Liver (tissue), 9 donors: ENCODE measurements around the gene L3MBTL3. TPM values are rescaled to one million over a fixed set of nuclear protein-coding genes. Genes with fewer than 3 reads are reported as not detected.

ENCODE experiments used
- DNase-seq: peaks from one replicate; pipeline ENCODE4 v3.0.0-alpha.2; 2017; ENCODE audit warnings: low spot score
- H3K27ac ChIP-seq, 2 donors: one replicate each; pipeline ENCODE4 v1.7.0; 2013; ENCODE audit warnings: inconsistent platforms in 2 of 2, low read length in 2 of 2, control low read depth in 1 of 2, low read depth in 1 of 2, mild to moderate bottlenecking in 1 of 2
- H3K27me3 ChIP-seq, 4 donors: one replicate each; pipeline versions ENCODE4 v1.6.1 to v1.7.0; 2013; ENCODE audit warnings: low read length in 3 of 4, inconsistent platforms in 1 of 4, mild to moderate bottlenecking in 1 of 4, moderate library complexity in 1 of 4; ENCODE audit not compliant: control insufficient read depth in 4 of 4, insufficient read depth in 4 of 4
- H3K36me3 ChIP-seq, 4 donors: one replicate each; pipeline versions ENCODE4 v1.6.1 to v1.7.0; 2013; ENCODE audit warnings: low read length in 3 of 4, mild to moderate bottlenecking in 3 of 4, low read depth in 1 of 4, moderate library complexity in 1 of 4; ENCODE audit not compliant: control insufficient read depth in 4 of 4, insufficient read depth in 3 of 4
- H3K4me1 ChIP-seq, 4 donors: one replicate each; pipeline versions ENCODE4 v1.6.1 to v1.7.0; 2013; ENCODE audit warnings: low read length in 3 of 4, mild to moderate bottlenecking in 3 of 4, moderate library complexity in 1 of 4; ENCODE audit not compliant: control insufficient read depth in 4 of 4, insufficient read depth in 4 of 4
- H3K4me3 ChIP-seq, 3 donors: one replicate each; pipeline versions ENCODE4 v1.6.1 to v1.7.0; 2013; ENCODE audit warnings: low read length in 3 of 3, control low read depth in 1 of 3, low read depth in 1 of 3, mild to moderate bottlenecking in 1 of 3
- H3K9ac ChIP-seq, 2 donors: one replicate each; pipeline ENCODE4 v1.7.0; 2013; ENCODE audit warnings: low read length in 2 of 2, mild to moderate bottlenecking in 2 of 2, moderate library complexity in 2 of 2, control low read depth in 1 of 2, low read depth in 1 of 2
- H3K9me3 ChIP-seq, 4 donors: one replicate each; pipeline versions ENCODE4 v1.6.1 to v1.7.0; 2013; ENCODE audit warnings: low read length in 3 of 4; ENCODE audit not compliant: control insufficient read depth in 4 of 4
- ATF3 ChIP-seq: IDR thresholded peaks from 2 replicates; pipeline ENCODE4 v1.6.1; 2016; ENCODE audit warnings: antibody characterized with exemption
- EGR1 ChIP-seq, 2 donors: IDR thresholded peaks; 2 replicates each; pipeline ENCODE4 v1.6.1; 2016 to 2018; ENCODE audit warnings: antibody characterized with exemption in 2 of 2, low read depth in 2 of 2
- FOXA2 ChIP-seq: IDR thresholded peaks from 2 replicates; pipeline ENCODE4 v1.6.1; 2016; ENCODE audit warnings: antibody characterized with exemption
- GABPA ChIP-seq, 2 donors: IDR thresholded peaks in 1 of 2; conservative IDR thresholded peaks in 1 of 2; 2 replicates each; pipeline ENCODE4 v1.6.1; 2016; ENCODE audit warnings: antibody characterized with exemption in 2 of 2, mild to moderate bottlenecking in 1 of 2, moderate library complexity in 1 of 2
- HNF4A ChIP-seq, 2 donors: conservative IDR thresholded peaks; 2 replicates each; pipeline ENCODE4 v1.6.1; 2016; ENCODE audit warnings: antibody characterized with exemption in 2 of 2, mild to moderate bottlenecking in 2 of 2
- HNF4G ChIP-seq: IDR thresholded peaks from 2 replicates; pipeline ENCODE4 v1.6.1; 2016; ENCODE audit warnings: antibody characterized with exemption
- JUND ChIP-seq, 2 donors: IDR thresholded peaks; 2 replicates each; pipeline ENCODE4 v1.6.1; 2016; ENCODE audit warnings: antibody characterized with exemption in 2 of 2
- NR2F2 ChIP-seq: IDR thresholded peaks from 2 replicates; pipeline ENCODE4 v1.6.1; 2016; ENCODE audit warnings: antibody characterized with exemption
- RAD21 ChIP-seq, 2 donors: IDR thresholded peaks; 2 replicates each; pipeline ENCODE4 v1.6.1; 2016; ENCODE audit warnings: antibody characterized with exemption in 2 of 2, mild to moderate bottlenecking in 2 of 2
- REST ChIP-seq: IDR thresholded peaks from 2 replicates; pipeline ENCODE4 v1.6.1; 2016; ENCODE audit warnings: antibody characterized with exemption, mild to moderate bottlenecking
- RXRA ChIP-seq, 2 donors: IDR thresholded peaks; 2 replicates each; pipeline ENCODE4 v1.6.1; 2017 to 2018; ENCODE audit warnings: antibody characterized with exemption in 2 of 2, mild to moderate bottlenecking in 1 of 2
- SP1 ChIP-seq: IDR thresholded peaks from 2 replicates; pipeline ENCODE4 v1.6.1; 2018; ENCODE audit warnings: antibody characterized with exemption, mild to moderate bottlenecking
- TAF1 ChIP-seq: conservative IDR thresholded peaks from 2 replicates; pipeline ENCODE4 v1.6.1; 2016; ENCODE audit warnings: antibody characterized with exemption, mild to moderate bottlenecking
- YY1 ChIP-seq: IDR thresholded peaks from 2 replicates; pipeline ENCODE4 v1.6.1; 2016; ENCODE audit warnings: antibody characterized with exemption, mild to moderate bottlenecking
- ZBTB33 ChIP-seq: IDR thresholded peaks from 2 replicates; pipeline ENCODE4 v1.6.1; 2016; ENCODE audit warnings: antibody characterized with exemption
- WGBS: extraction: QIAGEN DNeasy Blood & Tissue Kit; methylation state at CpG from one replicate; pipeline ENCODE4 v1.1.7; 2013; 5-methylcytosine and 5-hydroxymethylcytosine counted together
- polyA plus RNA-seq, 2 donors: library from polyadenylated mRNA; stranded (reverse) in 1 of 2; unstranded in 1 of 2; fragments of 200-250 nt in 1 of 2; fragments of >200 nt in 1 of 2; fragmentation: Nextera tagmentation in 1 of 2; extraction: Ambion mirVana in 1 of 2; gene quantifications; one replicate each; pipeline versions ENCODE4 v1.2.1 to v1.2.3, GENCODE V29; 2013 to 2015
- total RNA-seq, 2 donors: library from RNA; depleted of rRNA; stranded (reverse); fragments of >200 nt; gene quantifications; one replicate each; pipeline ENCODE4 v1.2.3, GENCODE V29; 2014
- donor health status: healthy.
- donor health status: healthy.
- donor health status: healthy.
- donor health status: healthy.
- donor health status: healthy.

The L3MBTL3 gene
- total and polyA plus RNA-seq, 4 donors, result 1.9 to 9.2 (median 3.7) TPM

GRCh38 chr6:130150906-130151305 lies 132.5 kb downstream of the L3MBTL3 start:
- Histone ChIP-seq H3K27ac (no peak overlapping the region), H3K36me3 (no peaks in the 10 kb centered on the region), H3K4me1 (no peaks in the 10 kb centered on the region), H3K4me3 (no peak overlapping the region), H3K9ac (no peak overlapping the region), H3K9me3 (no peaks in the 10 kb centered on the region), H3K27me3 (no peaks in the 10 kb centered on the region)
- 83% methylated on average over 8 of the region's 8 CpGs for WGBS
- DNase-seq, result no peak
- no peak for TF ChIP-seq JUND (IDR thresholded peaks at IDR 0.05)
- no peak for TF ChIP-seq HNF4G
- TF ChIP-seq YY1, result no peak
- TF ChIP-seq TAF1, result no peak
- TF ChIP-seq ZBTB33, result no peak
- no peak for TF ChIP-seq RXRA (IDR thresholded peaks at IDR 0.05)
- TF ChIP-seq SP1, result no peak
- no peak for TF ChIP-seq ATF3
- TF ChIP-seq RAD21 (IDR thresholded peaks at IDR 0.05), result no peak
- TF ChIP-seq REST, result no peak
- TF ChIP-seq NR2F2, result no peak
- no peak for TF ChIP-seq FOXA2
- TF ChIP-seq EGR1 (IDR thresholded peaks at IDR 0.05; ENCODE audit: low read depth in 2 of 2), result no peak

GRCh38 chr6:130152908-130153510 lies 134.6 kb downstream of the L3MBTL3 start:
- Histone ChIP-seq H3K27ac (no peak overlapping the region), H3K36me3 (no peaks in the 10 kb centered on the region), H3K27me3 (no peaks in the 10 kb centered on the region), H3K4me3 (no peak overlapping the region), H3K9me3 (no peaks in the 10 kb centered on the region), H3K4me1 (no peaks in the 10 kb centered on the region), H3K9ac (no peak overlapping the region)
- DNase-seq, result no peak
- TF ChIP-seq RXRA (IDR thresholded peaks at IDR 0.05), result no peak
- TF ChIP-seq FOXA2, result no peak
- no peak for TF ChIP-seq NR2F2
- no peak for TF ChIP-seq HNF4G
- no peak for TF ChIP-seq RAD21 (IDR thresholded peaks at IDR 0.05)
- no peak for TF ChIP-seq TAF1
- no peak for TF ChIP-seq HNF4A (conservative IDR thresholded peaks at IDR 0.05)
- TF ChIP-seq REST, result no peak
- TF ChIP-seq ATF3, result no peak
- no peak for TF ChIP-seq YY1
- no peak for TF ChIP-seq GABPA (IDR thresholded peaks at IDR 0.05 in 1 of 2, conservative IDR thresholded peaks at IDR 0.05 in 1 of 2)
- 90% methylated on average over 6 of the region's 6 CpGs for WGBS
